ENCODE measurements around the gene CMSS1.

The CMSS1 gene

DNA sequence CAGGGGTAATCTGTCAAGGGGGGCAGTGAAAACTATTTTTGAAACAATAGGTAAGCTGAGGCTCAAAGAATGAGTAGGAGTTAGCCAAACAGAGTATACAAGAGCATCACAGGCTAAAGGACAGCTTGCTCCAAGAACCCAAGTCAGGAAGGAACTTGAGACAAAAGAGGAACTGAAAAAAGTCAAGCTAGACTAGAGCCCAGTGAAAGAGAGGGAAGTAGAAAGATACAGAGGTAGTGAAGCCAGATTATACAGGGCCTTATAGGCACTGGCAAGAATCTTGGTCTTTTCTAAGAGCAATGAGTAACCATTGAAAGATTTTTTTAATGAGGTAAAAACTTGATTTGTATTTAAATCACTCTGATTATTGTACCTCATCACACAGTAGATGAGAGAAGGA is 226.7 kb downstream of the CMSS1 start:
- TF ChIP-seq EZH2 (optimal IDR thresholded peaks at IDR 0.05; ENCODE audit: low read depth, low read length) (no peak), EZH2phosphoT487 (IDR thresholded peaks at IDR 0.05; ENCODE audit: low read length) (no peak)
- TF ChIP-seq, protein P1, sequence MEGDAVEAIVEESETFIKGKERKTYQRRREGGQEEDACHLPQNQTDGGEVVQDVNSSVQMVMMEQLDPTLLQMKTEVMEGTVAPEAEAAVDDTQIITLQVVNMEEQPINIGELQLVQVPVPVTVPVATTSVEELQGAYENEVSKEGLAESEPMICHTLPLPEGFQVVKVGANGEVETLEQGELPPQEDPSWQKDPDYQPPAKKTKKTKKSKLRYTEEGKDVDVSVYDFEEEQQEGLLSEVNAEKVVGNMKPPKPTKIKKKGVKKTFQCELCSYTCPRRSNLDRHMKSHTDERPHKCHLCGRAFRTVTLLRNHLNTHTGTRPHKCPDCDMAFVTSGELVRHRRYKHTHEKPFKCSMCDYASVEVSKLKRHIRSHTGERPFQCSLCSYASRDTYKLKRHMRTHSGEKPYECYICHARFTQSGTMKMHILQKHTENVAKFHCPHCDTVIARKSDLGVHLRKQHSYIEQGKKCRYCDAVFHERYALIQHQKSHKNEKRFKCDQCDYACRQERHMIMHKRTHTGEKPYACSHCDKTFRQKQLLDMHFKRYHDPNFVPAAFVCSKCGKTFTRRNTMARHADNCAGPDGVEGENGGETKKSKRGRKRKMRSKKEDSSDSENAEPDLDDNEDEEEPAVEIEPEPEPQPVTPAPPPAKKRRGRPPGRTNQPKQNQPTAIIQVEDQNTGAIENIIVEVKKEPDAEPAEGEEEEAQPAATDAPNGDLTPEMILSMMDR (IDR thresholded peaks at IDR 0.05; ENCODE audit: low read length), result no peak
- Histone ChIP-seq H3K36me3 (replicated peaks; ENCODE audit: insufficient read depth, low read length) (no peaks in the 10 kb centered on the region), H3K27me3 (replicated peaks; ENCODE audit: insufficient read depth, low read length) (peaks cover 3% of the 10 kb centered on the region; the same call in 1 of the 2 replicates), H3K9me2 (replicated peaks; ENCODE audit: insufficient read depth, low read length) (no peaks in the 10 kb centered on the region), H3F3A (ENCODE audit: insufficient read depth, low read length) (peaks cover 12% of the 10 kb centered on the region; the same call in 1 of the 2 replicates), H3K9me3 (replicated peaks; ENCODE audit: insufficient read depth, low read length) (no peaks in the 10 kb centered on the region), H2AFZ (ENCODE audit: low read length) (no peak overlapping the region), H3K27ac (ENCODE audit: low read length) (no peak overlapping the region), H3K79me2 (ENCODE audit: low read length) (no peaks in the 10 kb centered on the region), H3K4me1 (ENCODE audit: low read length) (peaks cover 36% of the 10 kb centered on the region), H3K9ac (ENCODE audit: low read length) (no peak overlapping the region), H3K4me2 (ENCODE audit: low read depth, low read length) (no peak overlapping the region), H3K4me3 (ENCODE audit: low read length) (no peak overlapping the region), H4K20me1 (ENCODE audit: insufficient read depth, low read length) (no peaks in the 10 kb centered on the region)
- DNase-seq, result peak; percentile 55

DNA sequence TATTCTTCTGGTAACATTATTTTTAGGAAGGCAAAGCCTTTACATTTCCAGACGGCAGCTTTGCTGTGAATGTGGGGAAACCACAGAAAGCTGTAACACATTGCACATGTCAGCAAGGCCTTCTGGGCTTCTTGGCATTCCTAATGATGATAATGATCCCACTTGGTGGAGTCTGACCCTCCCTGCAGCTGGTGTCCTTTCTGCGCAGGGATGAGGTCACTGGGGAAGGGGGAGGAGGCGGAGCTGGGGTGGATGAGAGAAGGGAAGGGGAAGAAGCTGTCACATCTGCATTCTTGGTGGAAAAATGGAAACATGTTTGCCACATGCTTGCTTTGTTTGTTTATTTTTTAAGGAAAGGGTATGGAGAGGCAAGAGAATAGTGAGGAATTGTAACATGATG is 228.0 kb downstream of the CMSS1 start:
- DNase-seq, result no peak
- no peak for TF ChIP-seq EZH2 (optimal IDR thresholded peaks at IDR 0.05; ENCODE audit: low read depth, low read length)
- TF ChIP-seq EZH2phosphoT487 (IDR thresholded peaks at IDR 0.05; ENCODE audit: low read length), result no peak
- TF ChIP-seq, protein P1 (IDR thresholded peaks at IDR 0.05; ENCODE audit: low read length), result no peak

DNA sequence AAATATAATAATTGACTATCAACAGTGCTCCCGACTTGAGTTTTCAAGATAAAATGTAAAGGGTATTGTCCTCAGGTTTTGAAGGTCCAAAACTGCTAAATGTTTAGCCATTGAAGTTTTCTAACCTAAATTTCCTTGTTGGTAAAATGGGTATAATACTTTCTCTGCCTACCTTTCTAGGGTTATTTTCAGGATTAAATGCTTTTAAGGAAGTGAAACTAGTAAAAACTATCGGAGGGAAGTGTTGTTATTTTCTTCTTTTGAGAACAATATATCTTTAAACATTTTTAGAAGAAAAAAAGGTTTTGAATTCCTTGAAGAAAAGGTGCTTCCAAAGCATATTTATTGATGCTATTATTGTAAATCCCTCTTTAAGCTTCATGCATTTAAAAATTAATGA is 229.3 kb downstream of the CMSS1 start:
- H3K4me3 ChIP-seq (ENCODE audit: low read length), result 0 out of 2 replicates have a peak overlapping the region, but pooled peaks have one; percentile 42
- no peak for DNase-seq
- peaks cover 36% of the 10 kb centered on the region for H3K4me1 ChIP-seq (ENCODE audit: low read length)
- no peaks in the 10 kb centered on the region for H3K9me3 ChIP-seq (replicated peaks; ENCODE audit: insufficient read depth, low read length)
- no peaks in the 10 kb centered on the region for H3K79me2 ChIP-seq (ENCODE audit: low read length)
- no peak overlapping the region for H2AFZ ChIP-seq (ENCODE audit: low read length)
- no peaks in the 10 kb centered on the region for H3K9me2 ChIP-seq (replicated peaks; ENCODE audit: insufficient read depth, low read length)
- H3F3A ChIP-seq (ENCODE audit: insufficient read depth, low read length), result peaks cover 12% of the 10 kb centered on the region; the same call in 1 of the 2 replicates
- no peaks in the 10 kb centered on the region for H4K20me1 ChIP-seq (ENCODE audit: insufficient read depth, low read length)
- H3K27ac ChIP-seq (ENCODE audit: low read length), result peak overlapping the region; percentile 66; the same call in 1 of the 2 replicates
- no peaks in the 10 kb centered on the region for H3K36me3 ChIP-seq (replicated peaks; ENCODE audit: insufficient read depth, low read length)
- TF ChIP-seq, protein P1 (IDR thresholded peaks at IDR 0.05; ENCODE audit: low read length), result no peak
- no peak for TF ChIP-seq EZH2 (optimal IDR thresholded peaks at IDR 0.05; ENCODE audit: low read depth, low read length)
- H3K27me3 ChIP-seq (replicated peaks; ENCODE audit: insufficient read depth, low read length), result peaks cover 3% of the 10 kb centered on the region; the same call in 1 of the 2 replicates
- H3K9ac ChIP-seq (ENCODE audit: low read length), result no peak overlapping the region
- peak overlapping the region; percentile 89 for H3K4me2 ChIP-seq (ENCODE audit: low read depth, low read length)

More for the DNA sequence above, 228.0 kb downstream of the CMSS1 start:
- Histone ChIP-seq H4K20me1 (ENCODE audit: insufficient read depth, low read length) (no peaks in the 10 kb centered on the region), H3K36me3 (replicated peaks; ENCODE audit: insufficient read depth, low read length) (no peaks in the 10 kb centered on the region), H2AFZ (ENCODE audit: low read length) (no peak overlapping the region), H3K9me2 (replicated peaks; ENCODE audit: insufficient read depth, low read length) (no peaks in the 10 kb centered on the region), H3K79me2 (ENCODE audit: low read length) (no peaks in the 10 kb centered on the region), H3K9me3 (replicated peaks; ENCODE audit: insufficient read depth, low read length) (no peaks in the 10 kb centered on the region), H3K4me1 (ENCODE audit: low read length) (peaks cover 36% of the 10 kb centered on the region), H3K4me2 (ENCODE audit: low read depth, low read length) (no peak overlapping the region), H3K27ac (ENCODE audit: low read length) (no peak overlapping the region), H3K27me3 (replicated peaks; ENCODE audit: insufficient read depth, low read length) (peaks cover 3% of the 10 kb centered on the region; the same call in 1 of the 2 replicates), H3K9ac (ENCODE audit: low read length) (no peak overlapping the region), H3K4me3 (ENCODE audit: low read length) (no peak overlapping the region), H3F3A (ENCODE audit: insufficient read depth, low read length) (peaks cover 12% of the 10 kb centered on the region; the same call in 1 of the 2 replicates)

Data from MM.1S (cell line).